HL-60 (cell line): ENCODE results near the gene RBM39.

ENCODE experiments used
- CTCF ChIP-seq: IDR thresholded peaks from one replicate; pipeline ENCODE4 v1.5.1; 2011; ENCODE audit warnings: low read length, control low read depth, inconsistent platforms; ENCODE audit not compliant: insufficient read depth
- GABPA ChIP-seq: IDR thresholded peaks from 2 replicates; pipeline ENCODE4 v1.6.1; 2012; ENCODE audit warnings: low read depth
- POLR2AphosphoS5 ChIP-seq: IDR thresholded peaks from 2 replicates; pipeline ENCODE4 v1.6.1; 2012; ENCODE audit warnings: low read depth
- SPI1 ChIP-seq: IDR thresholded peaks from 2 replicates; pipeline ENCODE4 v1.6.1; 2012; ENCODE audit warnings: low read depth, mild to moderate bottlenecking, borderline replicate concordance

- TF ChIP-seq CTCF (no peak), GABPA (no peak), SPI1 (no peak), POLR2AphosphoS5 (no peak)
Observed at GRCh38 chr20:35653893-35654292, 88.2 kb downstream of the RBM39 start.
